ENCODE measurements around the gene RB1.

RB1 gene

GRCh38 chr13:48356750-48357149 lies 53.2 kb downstream of the RB1 start:
- no peak for TF ChIP-seq CTCF (conservative IDR thresholded peaks at IDR 0.05; ENCODE audit: control insufficient read depth, insufficient read depth, low read depth, low read length)
- DNase-seq (ENCODE audit: low read depth) = no peak

DNA sequence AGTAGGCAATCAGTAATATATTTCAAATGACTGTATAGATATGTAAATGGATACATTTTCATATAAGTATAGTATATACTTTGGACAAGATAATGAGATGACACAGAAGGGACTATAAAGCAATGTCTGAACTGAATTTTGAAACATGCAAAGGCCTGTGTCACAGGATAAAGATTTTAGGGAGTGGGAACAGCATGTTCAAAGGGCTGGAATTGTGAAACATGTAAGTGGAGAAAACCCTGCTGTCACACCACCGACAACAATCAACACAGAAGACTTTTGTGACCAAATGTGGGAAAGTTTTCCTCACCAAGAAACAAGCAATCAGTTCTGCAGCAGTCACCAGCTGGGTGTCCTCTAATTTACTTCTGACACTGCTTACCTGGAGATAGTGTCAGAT lies 66.4 kb downstream of the RB1 start:
- DNase-seq (ENCODE audit: low read depth) = no peak
- TF ChIP-seq CTCF (conservative IDR thresholded peaks at IDR 0.05; ENCODE audit: control insufficient read depth, insufficient read depth, low read depth, low read length) = no peak
- no peak overlapping the region for H3K4me3 ChIP-seq (ENCODE audit: control insufficient read depth, low read depth, low read length)

More at GRCh38 chr13:48356750-48357149, 53.2 kb downstream of the RB1 start:
- no peak overlapping the region for H3K4me3 ChIP-seq (ENCODE audit: control insufficient read depth, low read depth, low read length)

- no peak for DNase-seq (ENCODE audit: low read depth)
- no peak for TF ChIP-seq CTCF (conservative IDR thresholded peaks at IDR 0.05; ENCODE audit: control insufficient read depth, insufficient read depth, low read depth, low read length)
- no peak overlapping the region for H3K4me3 ChIP-seq (ENCODE audit: control insufficient read depth, low read depth, low read length)
Measured at GRCh38 chr13:48370815-48371214, 67.3 kb downstream of the RB1 start.

DNA sequence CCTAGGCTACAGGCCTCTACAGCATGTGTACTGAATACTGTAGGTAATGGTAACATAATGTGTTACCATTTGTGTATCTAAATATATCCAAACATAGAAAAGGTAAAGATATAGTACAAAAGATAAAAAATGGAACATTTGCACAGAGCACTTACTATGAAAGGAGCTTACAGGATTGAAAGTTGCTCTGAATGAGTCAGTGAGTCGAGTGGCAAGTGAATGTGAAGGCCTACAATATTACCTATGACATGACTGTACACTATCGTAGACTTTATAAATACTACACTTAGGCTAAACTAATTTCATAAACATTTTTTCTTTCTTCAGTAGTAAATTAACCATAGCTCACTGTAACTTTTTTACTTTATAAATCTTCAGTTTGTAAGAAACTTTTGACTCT lies 74.3 kb downstream of the RB1 start:
- H3K4me3 ChIP-seq (ENCODE audit: control insufficient read depth, low read depth, low read length) = no peak overlapping the region
- no peak for DNase-seq (ENCODE audit: low read depth)
- no peak for TF ChIP-seq CTCF (conservative IDR thresholded peaks at IDR 0.05; ENCODE audit: control insufficient read depth, insufficient read depth, low read depth, low read length)

DNA sequence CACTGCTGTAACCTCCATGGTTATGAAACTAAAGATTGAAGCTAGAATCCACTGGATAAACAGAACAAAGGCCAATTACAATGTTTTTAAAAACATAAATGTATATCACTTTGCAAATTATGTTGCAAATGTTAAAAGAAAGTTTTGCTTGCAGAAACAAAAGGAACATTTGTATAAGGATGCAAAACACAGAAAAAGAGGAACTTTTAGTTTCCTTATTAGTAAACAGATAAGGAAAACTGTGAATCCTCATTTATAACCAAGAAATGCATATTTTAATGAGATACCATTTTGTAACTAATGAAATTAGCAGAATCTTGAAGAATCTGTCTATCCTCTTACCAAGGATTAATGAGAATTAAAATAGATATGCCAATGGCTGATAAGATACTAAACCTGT lies 77.0 kb downstream of the RB1 start:
- DNase-seq (ENCODE audit: low read depth) = no peak
- TF ChIP-seq CTCF (conservative IDR thresholded peaks at IDR 0.05; ENCODE audit: control insufficient read depth, insufficient read depth, low read depth, low read length) = no peak

GRCh38 chr13:48383384-48383783 lies 79.8 kb downstream of the RB1 start:
- no peak overlapping the region for H3K4me3 ChIP-seq (ENCODE audit: control insufficient read depth, low read depth, low read length)
- no peak for TF ChIP-seq CTCF (conservative IDR thresholded peaks at IDR 0.05; ENCODE audit: control insufficient read depth, insufficient read depth, low read depth, low read length)
- no peak for DNase-seq (ENCODE audit: low read depth)

More for the DNA sequence above, 77.0 kb downstream of the RB1 start:
- no peak overlapping the region for H3K4me3 ChIP-seq (ENCODE audit: control insufficient read depth, low read depth, low read length)

DNA sequence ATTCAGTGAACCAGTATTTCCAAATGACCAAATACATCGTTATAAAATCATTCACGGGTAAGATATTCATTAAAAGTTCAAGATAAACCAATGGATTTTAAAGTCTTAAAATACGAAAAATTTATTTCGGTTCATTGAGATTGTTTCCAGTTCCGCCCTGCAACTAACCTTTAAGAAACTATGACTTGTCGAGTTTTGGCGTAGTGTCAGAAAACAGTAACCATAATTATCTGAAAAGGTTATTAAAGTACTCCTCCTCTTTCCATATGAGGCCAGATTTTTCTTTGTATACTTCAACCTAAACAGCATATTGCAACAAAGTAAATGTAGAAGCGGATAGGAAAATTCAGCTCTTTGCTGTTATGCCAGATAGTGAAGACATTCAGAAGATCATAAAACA lies 83.3 kb downstream of the RB1 start:
- no peak for DNase-seq (ENCODE audit: low read depth)
- H3K4me3 ChIP-seq (ENCODE audit: control insufficient read depth, low read depth, low read length) = no peak overlapping the region
- no peak for TF ChIP-seq CTCF (conservative IDR thresholded peaks at IDR 0.05; ENCODE audit: control insufficient read depth, insufficient read depth, low read depth, low read length)

Data from fibroblast of mammary gland (primary cell).